Neural cell (in vitro differentiated cells): ENCODE data around the gene SV2C. TPM values are rescaled to one million over a fixed set of nuclear protein-coding genes. Genes with fewer than 3 reads are reported as not detected.
A peak's percentile ranks its signal among the peaks of the same experiment; 100 is the strongest.

Source experiments
- H2AFZ ChIP-seq: fragments of 200-600, 300-800 bp; sonication (generic), shearing (Covaris generic); 2 replicates; pipeline ENCODE4 v1.6.0; 2014; ENCODE audit warnings: low read depth, mild to moderate bottlenecking, antibody characterized with exemption, low read length, moderate library complexity
- H3F3A ChIP-seq: fragments of 200-600 bp; shearing (Covaris generic); 2 replicates; pipeline ENCODE4 v1.6.1; 2016; ENCODE audit warnings: mild to moderate bottlenecking, moderate library complexity, mixed read lengths, antibody characterized with exemption, low read length; ENCODE audit not compliant: insufficient read depth, poor library complexity, severe bottlenecking
- H3K27ac ChIP-seq: fragments of 200-600, 300-800 bp; sonication (generic), shearing (Covaris generic); 2 replicates; pipeline ENCODE4 v1.5.1; 2014; ENCODE audit warnings: mild to moderate bottlenecking, low read length, moderate library complexity
- H3K27me3 ChIP-seq: fragments of 300-800, 200-600 bp; sonication (generic), shearing (Covaris generic); 2 replicates; pipeline ENCODE4 v1.6.0; 2014; ENCODE audit warnings: mild to moderate bottlenecking, low read depth, low read length, moderate library complexity; ENCODE audit not compliant: insufficient read depth
- H3K36me3 ChIP-seq: fragments of 300-800, 200-600 bp; sonication (generic), shearing (Covaris generic); 2 replicates; pipeline ENCODE4 v1.5.1; 2014; ENCODE audit warnings: mild to moderate bottlenecking, antibody characterized with exemption, low read length, moderate library complexity; ENCODE audit not compliant: insufficient read depth
- H3K4me2 ChIP-seq: fragments of 300-800, 200-600 bp; sonication (generic), shearing (Covaris generic); 2 replicates; pipeline ENCODE4 v1.6.0; 2014; ENCODE audit warnings: mild to moderate bottlenecking, low read length
- H3K4me3 ChIP-seq: fragments of 300-800, 200-600 bp; sonication (generic), shearing (Covaris generic); 2 replicates; pipeline ENCODE4 v1.5.1; 2014; ENCODE audit warnings: mild to moderate bottlenecking, low read length, moderate library complexity
- H3K79me2 ChIP-seq: fragments of 200-600 bp; shearing (Covaris generic); replicated peaks from 2 replicates; pipeline ENCODE4 v1.6.0; 2014; ENCODE audit warnings: mild to moderate bottlenecking, low read length, moderate library complexity; ENCODE audit not compliant: insufficient read depth
- H3K9ac ChIP-seq: fragments of 300-800, 200-600 bp; sonication (generic), shearing (Covaris generic); 2 replicates; pipeline ENCODE4 v1.6.1; 2016; ENCODE audit warnings: mild to moderate bottlenecking, low read length, mixed read lengths
- H3K9me2 ChIP-seq: fragments of 200-600 bp; shearing (Covaris generic); 2 replicates; pipeline ENCODE4 v1.6.1; 2016; ENCODE audit warnings: mild to moderate bottlenecking, low read length, mixed read lengths; ENCODE audit not compliant: insufficient read depth
- H3K9me3 ChIP-seq: fragments of 200-600, 300-800 bp; sonication (generic), shearing (Covaris generic); 2 replicates; pipeline ENCODE4 v1.6.1; 2016; ENCODE audit warnings: mild to moderate bottlenecking, mixed run types, low read length, moderate library complexity, mixed read lengths
- H4K20me1 ChIP-seq: fragments of 200-600 bp; shearing (Covaris generic); 2 replicates; pipeline ENCODE4 v1.6.1; 2016; ENCODE audit warnings: mild to moderate bottlenecking, mixed run types; ENCODE audit not compliant: insufficient read depth
- CTCF ChIP-seq: fragments of 450-650 bp; IDR thresholded peaks from 2 replicates; pipeline ENCODE4 v1.5.1; 2014; ENCODE audit warnings: antibody characterized with exemption, mild to moderate bottlenecking, moderate library complexity; ENCODE audit not compliant: poor library complexity, severe bottlenecking
- EP300 ChIP-seq: fragments of 450-650 bp; conservative IDR thresholded peaks from 2 replicates; pipeline ENCODE4 v1.6.1; 2014; ENCODE audit warnings: antibody characterized with exemption, mild to moderate bottlenecking, moderate library complexity; ENCODE audit not compliant: poor library complexity, severe bottlenecking
- EZH2 ChIP-seq: fragments of 200-600, 300-800 bp; shearing (Covaris generic), sonication (generic); IDR thresholded peaks from 2 replicates; pipeline ENCODE4 v1.6.1; 2014; ENCODE audit warnings: antibody characterized with exemption, low read length, borderline replicate concordance, mild to moderate bottlenecking; ENCODE audit not compliant: insufficient read depth, poor library complexity, severe bottlenecking
- MXI1 ChIP-seq: fragments of 450-650 bp; conservative IDR thresholded peaks from 2 replicates; pipeline ENCODE4 v1.6.1; 2014; ENCODE audit warnings: antibody characterized with exemption, mild to moderate bottlenecking; ENCODE audit not compliant: poor library complexity, severe bottlenecking
- POLR2AphosphoS5 ChIP-seq: IDR thresholded peaks from 2 replicates; pipeline ENCODE4 v1.6.1; 2012
- RAD21 ChIP-seq: fragments of 450-650 bp; conservative IDR thresholded peaks from 2 replicates; pipeline ENCODE4 v1.6.1; 2014; ENCODE audit warnings: antibody characterized with exemption, mild to moderate bottlenecking, moderate library complexity
- polyA plus RNA-seq: library from polyadenylated mRNA; depleted of rRNA; stranded (reverse); fragments of >200 nt; gene quantifications from 2 replicates; pipeline ENCODE4 v1.2.3, GENCODE V29; 2014

Gene SV2C
- polyA plus RNA-seq, 1 donor from 2014 or later = 0.45 TPM

- Histone ChIP-seq H3K4me2 (peak overlapping the region; percentile 70), H4K20me1 (no peaks in the 10 kb centered on the region), H2AFZ (no peak overlapping the region), H3K9me3 (no peaks in the 10 kb centered on the region), H3K9ac (peak overlapping the region; percentile 71), H3K27me3 (peaks cover 61% of the 10 kb centered on the region), H3K79me2 (no peaks in the 10 kb centered on the region), H3K36me3 (no peaks in the 10 kb centered on the region), H3K9me2 (no peaks in the 10 kb centered on the region), H3K27ac (peak overlapping the region; percentile 50), H3F3A (no peaks in the 10 kb centered on the region), H3K4me3 (peak overlapping the region; percentile 70)
- TF ChIP-seq CTCF (no peak), POLR2AphosphoS5 (peak; percentile 7), RAD21 (no peak), MXI1 (no peak)
Measured at GRCh38 chr5:76083555-76084495, 642 bp downstream of the SV2C start.

GRCh38 chr5:76084496-76085242 is 1.5 kb downstream of the SV2C start:
- H3K4me2 ChIP-seq = peak overlapping the region; percentile 70
- no peaks in the 10 kb centered on the region for H3K79me2 ChIP-seq
- no peaks in the 10 kb centered on the region for H3K36me3 ChIP-seq
- H4K20me1 ChIP-seq = no peaks in the 10 kb centered on the region
- TF ChIP-seq RAD21 (peak; percentile 31), POLR2AphosphoS5 (peak; percentile 34), EP300 (peak; percentile 12), CTCF (no peak), EZH2 (no peak), MXI1 (peak; percentile 51)
- peak overlapping the region; percentile 71 for H3K9ac ChIP-seq
- no peaks in the 10 kb centered on the region for H3F3A ChIP-seq
- peak overlapping the region; percentile 70 for H3K4me3 ChIP-seq
- peak overlapping the region; percentile 50 for H3K27ac ChIP-seq
- H3K9me3 ChIP-seq = no peaks in the 10 kb centered on the region
- no peaks in the 10 kb centered on the region for H3K9me2 ChIP-seq
- H2AFZ ChIP-seq = no peak overlapping the region
- peaks cover 55% of the 10 kb centered on the region for H3K27me3 ChIP-seq
